HG03432 (cell line): ENCODE data around the gene RIPK3.

Experiments used
- ATAC-seq: cut with Tn5 transposase; IDR thresholded peaks from one replicate; pipeline ENCODE4 v1.9.1; 2021; ENCODE audit warnings: mild to moderate bottlenecking, moderate library complexity; ENCODE audit not compliant: unreplicated experiment

RIPK3 gene

DNA sequence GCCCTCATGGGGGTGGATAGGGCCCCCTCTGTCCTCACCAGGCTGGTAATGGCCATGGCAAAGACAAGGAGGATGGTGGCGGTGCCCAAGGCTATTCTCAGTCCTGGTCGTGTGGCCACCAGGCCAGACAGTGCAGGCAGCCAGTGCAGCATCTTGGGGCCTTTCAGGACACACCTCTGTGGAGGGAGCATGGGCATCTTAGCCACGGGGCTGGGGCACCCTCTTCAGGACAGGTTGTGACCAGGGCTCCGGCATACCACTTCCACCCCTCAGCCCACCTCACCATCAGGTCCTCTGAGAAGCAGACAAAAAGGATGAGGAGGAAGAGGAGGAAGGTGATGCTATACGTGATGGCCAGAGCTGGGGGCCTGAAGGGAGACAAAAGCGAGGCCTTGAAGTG is 15.8 kb downstream of the RIPK3 start:
- ATAC-seq: no peak

DNA sequence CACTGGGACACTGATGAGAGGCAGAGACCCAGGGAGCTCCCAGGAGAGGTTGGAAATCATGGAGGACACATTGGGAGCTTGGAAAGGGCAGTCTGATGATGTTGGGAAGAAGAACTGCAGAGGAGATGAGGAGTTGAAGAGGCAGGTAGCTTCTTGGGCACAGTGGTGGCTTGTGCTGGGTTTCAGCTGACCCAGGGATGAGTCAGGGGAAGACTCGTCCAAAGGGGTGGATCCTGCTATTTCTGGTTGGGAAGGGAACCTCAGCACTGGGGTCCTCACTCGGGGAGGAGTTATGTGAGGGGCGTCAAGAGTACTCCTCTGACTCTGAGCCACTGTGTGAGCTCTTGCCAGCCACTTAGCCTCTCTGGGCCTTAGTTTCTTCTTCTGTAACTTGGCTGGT is 16.4 kb downstream of the RIPK3 start:
- no peak for ATAC-seq

GRCh38 chr14:24322672-24323071 is 17.1 kb downstream of the RIPK3 start:
- ATAC-seq: no peak

DNA sequence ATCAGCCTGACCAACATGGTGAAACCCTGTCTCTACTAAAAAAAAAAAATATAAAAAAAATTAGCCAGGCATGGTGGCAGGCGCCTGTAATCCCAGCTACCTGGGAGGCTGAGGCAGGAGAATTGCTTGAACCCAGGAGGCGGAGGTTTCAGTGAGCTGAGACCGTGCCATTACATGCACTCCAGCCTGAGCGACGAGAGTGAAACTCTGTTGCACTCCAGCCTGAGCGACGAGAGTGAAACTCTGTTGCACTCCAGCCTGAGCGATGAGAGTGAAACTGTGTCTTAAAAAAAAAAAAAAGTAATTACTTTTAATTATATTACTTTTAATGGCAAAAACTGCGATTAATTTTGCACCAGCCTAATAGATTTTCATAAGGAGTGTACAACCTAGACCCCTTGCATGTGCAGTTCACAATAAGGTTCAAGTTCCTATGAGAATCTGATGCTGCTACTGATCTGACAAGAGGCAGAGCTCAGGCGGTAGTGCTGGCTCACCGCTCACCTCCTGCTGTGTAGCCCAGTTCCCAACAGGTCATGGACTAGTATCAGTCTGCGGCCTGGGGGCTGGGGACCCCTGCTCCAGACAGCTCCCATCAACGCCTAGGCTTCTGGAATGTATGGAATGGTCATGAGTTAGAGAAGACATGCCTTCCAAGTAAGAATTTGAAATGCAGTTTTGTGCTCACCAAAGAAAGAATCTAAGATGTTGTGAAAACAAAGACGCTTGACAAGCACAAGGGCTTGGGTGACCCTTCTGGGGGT is 18.4 kb downstream of the RIPK3 start:
- ATAC-seq: no peak

DNA sequence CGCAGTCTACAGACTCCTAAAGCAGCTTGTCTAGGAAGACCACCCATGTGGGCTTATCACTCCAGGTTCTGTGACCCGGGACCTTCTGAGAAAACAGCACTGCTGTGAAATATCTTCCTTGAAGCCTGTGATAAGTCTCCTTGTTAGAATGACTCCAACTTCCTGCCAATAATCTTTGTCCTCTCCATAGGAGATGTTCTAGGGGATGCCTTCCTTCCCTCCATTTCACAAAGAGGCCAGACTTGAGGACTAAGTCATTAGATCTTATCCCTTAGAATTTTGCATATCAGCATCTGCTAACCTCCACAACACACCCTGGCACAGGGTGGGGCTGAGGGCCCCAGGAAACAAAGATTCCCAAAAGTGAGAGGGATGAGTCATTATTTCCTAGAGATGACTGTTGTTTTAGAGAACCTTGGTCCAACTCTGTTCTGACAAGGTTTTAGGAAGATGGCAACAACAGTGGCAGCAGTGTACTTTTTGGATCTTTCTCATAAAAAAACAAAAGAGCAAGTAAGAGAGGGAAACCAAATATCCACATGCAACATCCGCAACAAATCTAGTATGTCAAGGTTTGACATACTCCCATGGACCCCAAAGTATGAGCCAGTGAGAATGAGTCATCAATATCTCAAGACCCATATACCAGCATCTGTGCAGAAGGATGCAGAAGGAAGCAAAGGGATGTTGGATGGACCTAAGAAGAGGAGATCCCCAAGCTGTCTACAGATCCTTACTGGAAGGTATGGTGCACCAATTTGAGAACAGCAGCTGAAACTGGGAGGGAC is 22.5 kb downstream of the RIPK3 start:
- ATAC-seq: no peak

DNA sequence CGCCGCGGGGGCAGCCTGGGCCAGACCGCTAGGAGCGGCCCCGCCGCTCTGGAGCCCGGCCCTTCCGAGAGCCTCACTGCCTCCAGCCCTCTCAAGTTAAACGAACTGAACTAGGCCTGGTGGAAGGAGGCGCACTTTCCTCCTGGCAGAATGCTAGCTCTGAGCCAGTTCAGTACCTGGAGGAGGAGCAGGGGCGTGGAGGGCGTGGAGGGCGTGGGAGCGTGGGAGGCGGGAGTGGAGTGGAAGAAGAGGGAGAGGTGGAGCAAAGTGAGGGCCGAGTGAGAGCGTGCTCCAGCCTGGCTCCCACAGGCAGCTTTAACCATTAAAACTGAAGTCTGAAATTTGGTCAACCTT is 23.2 kb downstream of the RIPK3 start:
- ATAC-seq: no peak

DNA sequence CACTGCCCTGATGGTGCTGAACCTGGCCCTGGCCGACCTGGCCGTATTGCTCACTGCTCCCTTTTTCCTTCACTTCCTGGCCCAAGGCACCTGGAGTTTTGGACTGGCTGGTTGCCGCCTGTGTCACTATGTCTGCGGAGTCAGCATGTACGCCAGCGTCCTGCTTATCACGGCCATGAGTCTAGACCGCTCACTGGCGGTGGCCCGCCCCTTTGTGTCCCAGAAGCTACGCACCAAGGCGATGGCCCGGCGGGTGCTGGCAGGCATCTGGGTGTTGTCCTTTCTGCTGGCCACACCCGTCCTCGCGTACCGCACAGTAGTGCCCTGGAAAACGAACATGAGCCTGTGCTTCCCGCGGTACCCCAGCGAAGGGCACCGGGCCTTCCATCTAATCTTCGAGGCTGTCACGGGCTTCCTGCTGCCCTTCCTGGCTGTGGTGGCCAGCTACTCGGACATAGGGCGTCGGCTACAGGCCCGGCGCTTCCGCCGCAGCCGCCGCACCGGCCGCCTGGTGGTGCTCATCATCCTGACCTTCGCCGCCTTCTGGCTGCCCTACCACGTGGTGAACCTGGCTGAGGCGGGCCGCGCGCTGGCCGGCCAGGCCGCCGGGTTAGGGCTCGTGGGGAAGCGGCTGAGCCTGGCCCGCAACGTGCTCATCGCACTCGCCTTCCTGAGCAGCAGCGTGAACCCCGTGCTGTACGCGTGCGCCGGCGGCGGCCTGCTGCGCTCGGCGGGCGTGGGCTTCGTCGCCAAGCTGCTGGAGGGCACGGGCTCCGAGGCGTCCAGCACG is 23.8 kb downstream of the RIPK3 start:
- no peak for ATAC-seq

GRCh38 chr14:24315243-24315806 is 24.5 kb downstream of the RIPK3 start:
- no peak for ATAC-seq

GRCh38 chr14:24314377-24315193 is 25.2 kb downstream of the RIPK3 start:
- ATAC-seq: no peak

GRCh38 chr14:24313913-24314312 is 25.9 kb downstream of the RIPK3 start:
- no peak for ATAC-seq

- no peak for ATAC-seq
Observed at GRCh38 chr14:24312736-24313507, 26.9 kb downstream of the RIPK3 start.

GRCh38 chr14:24311837-24312615 is 27.8 kb downstream of the RIPK3 start:
- ATAC-seq: no peak

DNA sequence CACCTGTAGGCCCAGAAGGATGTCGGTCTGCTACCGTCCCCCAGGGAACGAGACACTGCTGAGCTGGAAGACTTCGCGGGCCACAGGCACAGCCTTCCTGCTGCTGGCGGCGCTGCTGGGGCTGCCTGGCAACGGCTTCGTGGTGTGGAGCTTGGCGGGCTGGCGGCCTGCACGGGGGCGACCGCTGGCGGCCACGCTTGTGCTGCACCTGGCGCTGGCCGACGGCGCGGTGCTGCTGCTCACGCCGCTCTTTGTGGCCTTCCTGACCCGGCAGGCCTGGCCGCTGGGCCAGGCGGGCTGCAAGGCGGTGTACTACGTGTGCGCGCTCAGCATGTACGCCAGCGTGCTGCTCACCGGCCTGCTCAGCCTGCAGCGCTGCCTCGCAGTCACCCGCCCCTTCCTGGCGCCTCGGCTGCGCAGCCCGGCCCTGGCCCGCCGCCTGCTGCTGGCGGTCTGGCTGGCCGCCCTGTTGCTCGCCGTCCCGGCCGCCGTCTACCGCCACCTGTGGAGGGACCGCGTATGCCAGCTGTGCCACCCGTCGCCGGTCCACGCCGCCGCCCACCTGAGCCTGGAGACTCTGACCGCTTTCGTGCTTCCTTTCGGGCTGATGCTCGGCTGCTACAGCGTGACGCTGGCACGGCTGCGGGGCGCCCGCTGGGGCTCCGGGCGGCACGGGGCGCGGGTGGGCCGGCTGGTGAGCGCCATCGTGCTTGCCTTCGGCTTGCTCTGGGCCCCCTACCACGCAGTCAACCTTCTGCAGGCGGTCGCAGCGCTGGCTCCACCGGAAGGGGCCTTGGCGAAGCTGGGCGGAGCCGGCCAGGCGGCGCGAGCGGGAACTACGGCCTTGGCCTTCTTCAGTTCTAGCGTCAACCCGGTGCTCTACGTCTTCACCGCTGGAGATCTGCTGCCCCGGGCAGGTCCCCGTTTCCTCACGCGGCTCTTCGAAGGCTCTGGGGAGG is 28.9 kb downstream of the RIPK3 start, which contains the start of gene LTB4R:
Gene LTB4R, plus strand, starts transcription at position 857 of the 959 bp plus-strand sequence. CDS start 4,150 bp downstream, outside the sequence.
- peak; percentile 80 for ATAC-seq

DNA sequence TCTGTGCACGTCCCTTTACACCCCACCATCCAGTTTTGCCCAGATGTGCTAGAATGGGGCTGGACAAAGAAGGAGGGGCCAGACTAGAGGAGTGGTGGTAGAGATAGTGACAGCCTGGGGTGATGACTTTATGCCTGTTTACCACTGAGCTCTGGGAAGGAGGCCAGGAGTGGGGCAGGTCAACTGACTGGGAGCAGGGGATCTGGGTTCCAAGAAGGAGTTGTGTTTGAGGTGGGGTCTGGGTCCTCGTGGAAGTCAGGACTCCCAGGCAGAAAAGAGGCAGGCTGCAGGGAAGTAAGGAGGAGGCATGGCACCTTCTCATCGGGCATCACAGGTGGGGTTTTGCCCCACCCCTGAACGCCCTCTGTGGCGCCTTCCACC is 29.5 kb downstream of the RIPK3 start:
- no peak for ATAC-seq

DNA sequence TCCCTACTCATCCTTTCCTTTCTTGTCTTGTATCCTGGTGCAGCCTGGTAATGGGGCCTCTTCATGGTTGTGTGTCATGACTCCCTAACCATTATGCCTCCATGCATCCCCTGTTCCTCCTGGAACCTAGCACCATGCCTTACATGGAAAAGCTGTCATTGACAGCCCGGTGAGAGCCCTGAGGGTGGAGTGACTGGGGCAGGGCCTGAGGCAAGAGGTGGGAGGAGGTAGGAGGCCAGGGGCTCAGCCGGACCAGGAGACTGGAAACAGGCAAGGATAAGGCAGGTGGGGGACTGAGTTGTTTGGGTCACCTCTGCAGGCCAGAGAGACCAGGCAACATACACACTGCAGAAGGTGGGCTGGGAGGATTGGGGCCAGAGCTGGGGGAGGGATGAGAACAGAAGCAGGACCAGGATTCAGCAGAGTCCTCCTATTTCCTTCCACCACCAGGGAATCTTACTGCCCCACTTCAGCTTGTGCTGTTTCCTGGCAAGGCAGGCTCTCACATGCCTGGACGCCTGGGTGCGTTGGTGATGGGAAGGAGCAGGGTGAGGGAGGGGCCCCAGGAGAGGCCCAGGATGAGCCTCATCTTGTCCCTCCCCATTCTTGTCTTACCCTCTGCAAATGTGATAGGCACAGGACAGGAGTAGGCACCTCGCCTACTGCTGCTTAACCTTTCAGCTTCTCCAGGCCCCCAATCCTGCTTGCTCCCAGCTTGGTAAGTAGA is 30.1 kb downstream of the RIPK3 start, which contains the start of gene LTB4R2:
Gene LTB4R2, plus strand, starts transcription at position 603 of the 727 bp plus-strand sequence. CDS start 525 bp downstream, outside the sequence.
- no peak for ATAC-seq

DNA sequence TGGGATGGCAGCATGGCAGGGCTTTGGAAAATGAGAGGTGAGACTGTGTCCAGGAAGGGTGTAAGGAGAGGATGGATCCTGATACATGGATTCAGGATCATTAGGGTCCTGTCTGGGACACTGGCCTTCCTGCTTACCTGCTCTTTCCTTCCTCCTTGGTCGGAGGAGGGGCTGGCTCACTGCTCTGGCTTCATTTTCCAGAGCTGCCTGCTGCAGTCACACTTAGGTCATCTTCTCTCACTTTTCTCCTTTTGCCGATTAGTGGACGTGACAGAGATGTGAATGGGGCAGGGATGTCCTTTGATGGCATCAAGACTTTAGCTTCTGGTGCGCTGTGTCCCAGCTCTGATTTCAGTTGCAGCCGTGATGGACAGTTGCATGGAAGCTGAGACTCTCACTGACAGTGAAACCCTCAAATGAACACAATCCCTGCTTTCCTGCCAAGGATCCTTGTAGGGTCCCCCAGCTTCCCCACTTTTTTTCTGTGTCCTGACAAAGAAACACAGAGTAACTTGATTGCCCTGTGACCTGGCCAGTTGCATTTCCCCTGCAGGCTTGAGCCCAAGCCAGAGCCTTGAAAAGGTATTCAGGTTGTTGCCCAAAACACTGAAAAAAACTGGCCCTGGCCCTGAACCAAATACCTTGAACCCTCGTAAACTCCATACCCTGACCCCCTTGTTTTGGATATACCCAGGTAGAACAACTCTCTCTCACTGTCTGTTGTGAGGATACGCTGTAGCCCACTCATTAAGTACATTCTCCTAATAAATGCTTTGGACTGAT is 31.3 kb downstream of the RIPK3 start:
- ATAC-seq: no peak
